H1 (cell line): ENCODE results near the gene DNAI1. TPM values are rescaled to one million over a fixed set of nuclear protein-coding genes. Genes with fewer than 3 reads are reported as not detected.

ENCODE experiments used
- CTCF ChIA-PET: fragments of 300-600 bp; sonication (Branson Sonifier 250); formaldehyde crosslinking; loops from one replicate; lab custom pipeline; 2021; ENCODE audit not compliant: partially characterized antibody; lab: Charles Lee
- POLR2A ChIA-PET: fragments of 300-600 bp; sonication (Branson Sonifier 250); formaldehyde crosslinking; loops from one replicate; lab custom pipeline; 2021; ENCODE audit warnings: inconsistent platforms; ENCODE audit not compliant: partially characterized antibody; lab: Charles Lee
- DNase-seq, 2 experiments: peaks; one replicate each; pipeline versions ENCODE4 v3.0.0 to v3.0.0-alpha.2; 2010 to 2022; ENCODE audit warnings: low spot score in 2 of 2, low read depth in 1 of 2, mixed read lengths in 1 of 2
- FAIRE-seq: peaks from 2 replicates; lab custom pipeline; 2011; peaks lifted over from hg19 to GRCh38; lab: Jason Lieb, UNC
- H2AFZ ChIP-seq: 2 replicates; pipeline ENCODE4 v1.8.1; 2012; ENCODE audit warnings: low read length, inconsistent platforms
- H2AK5ac ChIP-seq: 2 replicates; pipeline ENCODE4 v1.6.1; 2013; ENCODE audit warnings: low read depth, low read length
- H2BK120ac ChIP-seq: replicated peaks from 2 replicates; pipeline ENCODE3; 2013; ENCODE audit warnings: low read depth, low read length, inconsistent platforms
- H2BK12ac ChIP-seq: 2 replicates; pipeline ENCODE4 v1.6.1; 2013; ENCODE audit warnings: low read depth, low read length
- H2BK15ac ChIP-seq: 2 replicates; pipeline ENCODE4 v1.6.1; 2013; ENCODE audit warnings: low read length
- H2BK20ac ChIP-seq: 2 replicates; pipeline ENCODE4 v1.6.1; 2013; ENCODE audit warnings: low read length
- H2BK5ac ChIP-seq: 2 replicates; pipeline ENCODE4 v1.6.1; 2013; ENCODE audit warnings: low read depth, low read length
- H3K14ac ChIP-seq: 2 replicates; pipeline ENCODE4 v1.6.1; 2013; ENCODE audit warnings: inconsistent platforms; ENCODE audit not compliant: insufficient read length
- H3K18ac ChIP-seq: 2 replicates; pipeline ENCODE4 v1.6.1; 2013; ENCODE audit warnings: low read length; ENCODE audit errors: extremely low read depth
- H3K23ac ChIP-seq: 2 replicates; pipeline ENCODE4 v1.6.1; 2013; ENCODE audit warnings: inconsistent platforms; ENCODE audit not compliant: insufficient read length
- H3K23me2 ChIP-seq: 2 replicates; pipeline ENCODE4 v1.6.1; 2013; ENCODE audit warnings: low read depth, low read length
- H3K27ac ChIP-seq: 2 replicates; pipeline ENCODE4 v1.6.1; 2011; ENCODE audit warnings: low read depth, low read length, inconsistent platforms
- H3K27me3 ChIP-seq, 4 experiments: replicated peaks in 1 of 4; 1 replicate in 1 of 4; 2 replicates in 3 of 4; pipeline versions ENCODE4 v1.6.1 to v1.8.1; 2011 to 2013; ENCODE audit warnings: low read length in 3 of 4, mild to moderate bottlenecking in 3 of 4, inconsistent platforms in 2 of 4, mixed read lengths in 2 of 4, moderate library complexity in 1 of 4; ENCODE audit not compliant: control insufficient read depth in 3 of 4, insufficient read depth in 3 of 4; ENCODE audit errors: extremely low read depth in 1 of 4
- H3K36me3 ChIP-seq, 4 experiments: 2 replicates each; pipeline versions ENCODE4 v1.6.1 to v1.8.1; 2011 to 2013; ENCODE audit warnings: mild to moderate bottlenecking in 4 of 4, low read length in 3 of 4, moderate library complexity in 2 of 4, control low read depth in 1 of 4, inconsistent platforms in 1 of 4; ENCODE audit not compliant: insufficient read depth in 4 of 4, control insufficient read depth in 2 of 4
- H3K4ac ChIP-seq: replicated peaks from 2 replicates; pipeline ENCODE3; 2013; ENCODE audit warnings: low read length, low read depth, mixed read lengths, inconsistent platforms; ENCODE audit not compliant: insufficient read length
- H3K4me1 ChIP-seq, 4 experiments: replicated peaks in 1 of 4; 1 replicate in 1 of 4; 2 replicates in 3 of 4; pipeline versions ENCODE4 v1.6.1 to v1.8.1; 2011 to 2013; ENCODE audit warnings: low read length in 3 of 4, inconsistent platforms in 2 of 4, mixed read lengths in 1 of 4; ENCODE audit not compliant: insufficient read depth in 4 of 4, control insufficient read depth in 3 of 4
- H3K4me2 ChIP-seq, 2 experiments: 2 replicates each; pipeline versions ENCODE4 v1.6.1 to v1.8.1; 2011 to 2013; ENCODE audit warnings: low read depth in 2 of 2, low read length in 2 of 2, control low read depth in 1 of 2, inconsistent platforms in 1 of 2, mild to moderate bottlenecking in 1 of 2; ENCODE audit not compliant: insufficient read depth in 1 of 2
- H3K4me3 ChIP-seq, 4 experiments: fragments of 200-600, 300-600 bp in 1 of 4; sonication (generic), shearing (Covaris generic), sonication (Bioruptor Twin) in 1 of 4; 2 replicates each; pipeline versions ENCODE4 v1.5.1 to v1.8.1; 2011 to 2016; ENCODE audit warnings: low read length in 4 of 4, low read depth in 3 of 4, control low read depth in 2 of 4, inconsistent platforms in 2 of 4, mild to moderate bottlenecking in 2 of 4, mixed read lengths in 1 of 4, moderate library complexity in 1 of 4; ENCODE audit not compliant: insufficient read depth in 2 of 4; ENCODE audit errors: extremely low read depth in 1 of 4
- H3K56ac ChIP-seq: replicated peaks from 2 replicates; pipeline ENCODE3; 2013; ENCODE audit warnings: low read depth, mild to moderate bottlenecking, mixed read lengths, low read length, inconsistent platforms; ENCODE audit not compliant: insufficient read length
- H3K79me1 ChIP-seq: 2 replicates; pipeline ENCODE4 v1.6.1; 2013; ENCODE audit warnings: low read depth, low read length, control low read depth
- H3K79me2 ChIP-seq, 2 experiments: 2 replicates each; pipeline versions ENCODE4 v1.6.1 to v1.8.1; 2012 to 2013; ENCODE audit warnings: low read length in 2 of 2, mild to moderate bottlenecking in 2 of 2, inconsistent platforms in 1 of 2; ENCODE audit not compliant: insufficient read depth in 2 of 2, control insufficient read depth in 1 of 2
- H3K9ac ChIP-seq, 4 experiments: replicated peaks in 1 of 4; 1 replicate in 1 of 4; 2 replicates in 3 of 4; pipeline versions ENCODE4 v1.6.1 to v1.8.1; 2011 to 2013; ENCODE audit warnings: low read depth in 3 of 4, low read length in 3 of 4, control low read depth in 2 of 4, mild to moderate bottlenecking in 2 of 4, moderate library complexity in 2 of 4, inconsistent platforms in 1 of 4; ENCODE audit errors: extremely low read depth in 1 of 4
- H3K9me3 ChIP-seq, 2 experiments: 2 replicates each; pipeline versions ENCODE4 v1.6.1 to v1.8.1; 2012 to 2013; ENCODE audit warnings: mild to moderate bottlenecking in 2 of 2, moderate library complexity in 2 of 2, control low read depth in 1 of 2, inconsistent platforms in 1 of 2, low read depth in 1 of 2, low read length in 1 of 2, mixed read lengths in 1 of 2; ENCODE audit not compliant: insufficient read depth in 2 of 2
- H4K20me1 ChIP-seq, 2 experiments: replicated peaks in 1 of 2; 2 replicates each; pipeline versions ENCODE3 to v1.8.1; 2011 to 2013; ENCODE audit warnings: inconsistent platforms in 2 of 2, low read length in 2 of 2, mild to moderate bottlenecking in 1 of 2; ENCODE audit not compliant: insufficient read depth in 2 of 2, control insufficient read depth in 1 of 2
- H4K5ac ChIP-seq: 2 replicates; pipeline ENCODE4 v1.6.1; 2013; ENCODE audit warnings: low read length, low read depth, mixed read lengths, inconsistent platforms; ENCODE audit not compliant: insufficient read length
- H4K8ac ChIP-seq: 2 replicates; pipeline ENCODE4 v1.8.0; 2013; ENCODE audit warnings: mild to moderate bottlenecking, moderate library complexity, low read length, inconsistent platforms; ENCODE audit not compliant: insufficient read depth; ENCODE audit errors: extremely low read depth
- H4K91ac ChIP-seq: replicated peaks from 2 replicates; pipeline ENCODE3; 2013; ENCODE audit warnings: low read length, mixed read lengths, inconsistent platforms; ENCODE audit not compliant: insufficient read length
- CHD2 ChIP-seq: IDR thresholded peaks from 2 replicates; pipeline ENCODE4 v1.6.1; 2012; ENCODE audit warnings: low read length, improper control_type of control experiment
- CTBP2 ChIP-seq: IDR thresholded peaks from 2 replicates; pipeline ENCODE4 v1.7.0; 2011; ENCODE audit warnings: borderline replicate concordance, mild to moderate bottlenecking, moderate library complexity, mixed read lengths, low read length; ENCODE audit not compliant: insufficient read depth, insufficient read length
- KDM5A ChIP-seq: fragments of 200-600 bp; IDR thresholded peaks from 2 replicates; pipeline ENCODE4 v1.7.1; 2012; ENCODE audit warnings: mild to moderate bottlenecking, low read length, inconsistent platforms, mixed read lengths
- NRF1 ChIP-seq: IDR thresholded peaks from 2 replicates; pipeline ENCODE4 v1.6.1; 2011; ENCODE audit warnings: mild to moderate bottlenecking, low read depth, low read length, improper control_type of control experiment
- RAD21 ChIP-seq, 2 experiments: IDR thresholded peaks in 1 of 2; conservative IDR thresholded peaks in 1 of 2; 2 replicates each; pipeline ENCODE4 v1.6.1; 2011; ENCODE audit warnings: low read depth in 2 of 2, low read length in 2 of 2, improper control_type of control experiment in 1 of 2, inconsistent platforms in 1 of 2, mild to moderate bottlenecking in 1 of 2, moderate library complexity in 1 of 2
- RFX5 ChIP-seq: IDR thresholded peaks from 2 replicates; pipeline ENCODE4 v1.6.1; 2011; ENCODE audit warnings: low read depth, low read length, improper control_type of control experiment, borderline replicate concordance
- SIN3A ChIP-seq, 2 experiments: IDR thresholded peaks in 1 of 2; conservative IDR thresholded peaks in 1 of 2; 2 replicates each; pipeline ENCODE4 v1.6.1; 2011 to 2012; ENCODE audit warnings: low read length in 2 of 2, improper control_type of control experiment in 1 of 2, low read depth in 1 of 2, mild to moderate bottlenecking in 1 of 2
- SP4 ChIP-seq: IDR thresholded peaks from 2 replicates; pipeline ENCODE4 v1.6.1; 2012; ENCODE audit warnings: low read length, inconsistent platforms
- SUZ12 ChIP-seq: fragments of 200-600 bp; sonication (generic); IDR thresholded peaks from 2 replicates; pipeline ENCODE4 v1.6.1; 2012; ENCODE audit warnings: mild to moderate bottlenecking, inconsistent platforms, low read length, moderate library complexity, mixed read lengths
- TAF1 ChIP-seq: IDR thresholded peaks from 2 replicates; pipeline ENCODE4 v1.6.1; 2011; ENCODE audit warnings: mild to moderate bottlenecking, low read depth, low read length
- TBP ChIP-seq: IDR thresholded peaks from 2 replicates; pipeline ENCODE4 v1.6.1; 2011; ENCODE audit warnings: low read depth, low read length, improper control_type of control experiment
- WGBS, 2 experiments: shearing (Covaris generic) in 1 of 2; methylation state at CpG; one replicate each; pipeline versions ENCODE4 v1.1.6 to v1.1.7; 2013 to 2015; ENCODE audit warnings: low lambda C conversion rate in 2 of 2, mixed read lengths in 2 of 2, inconsistent platforms in 1 of 2, low coverage in 1 of 2, missing lambda C conversion rate in 1 of 2; ENCODE audit not compliant: insufficient replicate concordance in 2 of 2, insufficient coverage in 1 of 2, insufficient read length in 1 of 2; ENCODE audit errors: extremely low coverage in 1 of 2, missing lambda C conversion rate in 1 of 2; 5-methylcytosine and 5-hydroxymethylcytosine counted together
- polyA plus RNA-seq, 7 experiments: library from polyadenylated mRNA; depleted of rRNA in 3 of 7; stranded (reverse) in 5 of 7; unstranded in 2 of 7; fragments of >200 nt in 5 of 7; fragments of 200-250 nt in 2 of 7; gene quantifications; 1 replicate in 5 of 7; 2 replicates in 1 of 7; 4 replicates in 1 of 7; pipeline versions ENCODE4 v1.2.1 to v1.2.3, GENCODE V29; 2011 to 2013; ENCODE audit warnings: missing spikeins in 2 of 7, mixed read lengths in 2 of 7
- total RNA-seq: library from RNA; stranded (reverse); fragmentation: NEBNext Ultra II Directional; extraction: Animal tissue kit (Norgen Biotek cat#: 25700); gene quantifications from 2 replicates; pipeline ENCODE4 v1.2.1, GENCODE V29; 2021
- TF ChIP-seq, protein P1 (sequence below): IDR thresholded peaks from 2 replicates; pipeline ENCODE4 v1.6.1; 2012; ENCODE audit warnings: low read length, inconsistent platforms

The DNAI1 gene
- total and polyA plus RNA-seq, 2 of the 8 experiments (the other 6 are each of a cell fraction or from before 2014, with no cell fraction given), result 0.37 to 0.54 TPM

DNA sequence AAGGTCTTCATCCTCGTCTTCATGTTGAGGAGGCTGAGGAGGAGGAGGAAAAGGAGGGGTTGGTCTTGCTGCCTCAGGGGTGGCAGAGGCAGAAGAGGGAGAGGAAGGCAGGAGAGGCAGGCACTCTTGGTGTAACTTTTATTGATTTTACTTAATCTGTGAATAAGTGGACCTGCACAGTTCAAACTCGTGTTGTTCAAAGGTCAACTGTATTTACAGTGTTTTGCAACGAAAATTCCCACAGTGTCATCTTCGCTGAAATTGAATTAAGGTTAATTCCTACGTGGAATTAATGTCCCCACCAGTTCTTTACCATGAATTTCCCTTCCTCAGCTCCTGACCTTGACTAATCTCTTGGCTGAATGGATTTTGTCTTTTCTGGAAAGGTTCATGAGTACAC is 85.4 kb downstream of the DNAI1 start:
- no peak overlapping the region for H3K27ac ChIP-seq
- H2BK12ac ChIP-seq, result no peak overlapping the region
- no peaks in the 10 kb centered on the region for H3K79me1 ChIP-seq
- no peak overlapping the region for H4K91ac ChIP-seq
- H3K23ac ChIP-seq, result no peak overlapping the region
- H2AK5ac ChIP-seq, result no peak overlapping the region
- peaks cover 1 to 5% of the 10 kb centered on the region in 2 experiments for H4K20me1 ChIP-seq
- H4K5ac ChIP-seq, result no peak overlapping the region
- no peaks in the 10 kb centered on the region for H3K79me2 ChIP-seq
- no peak overlapping the region for H3K56ac ChIP-seq
- no peaks in the 10 kb centered on the region for H3K36me3 ChIP-seq
- peaks cover 0 to 10% (median 4%) of the 10 kb centered on the region in 4 experiments; a peak in 3 of 7 replicates for H3K27me3 ChIP-seq
- CTCF ChIA-PET, result interaction anchor here (0.9 to 2.8 kb wide), 8 partner anchors 11 to 140 kb away, joined by 3 to 14 read pairs (median 4); no protein-coding TSS in a partner anchor
- no peak overlapping the region for H2AFZ ChIP-seq
- H3K4me1 ChIP-seq, result peaks cover 0 to 2% (median 0%) of the 10 kb centered on the region in 4 experiments; a peak in 1 of 7 replicates
- DNase-seq, result no peak
- H2BK5ac ChIP-seq, result no peak overlapping the region
- no peak overlapping the region for H3K18ac ChIP-seq
- H3K9ac ChIP-seq, result no peak overlapping the region
- no peak overlapping the region for H3K4me3 ChIP-seq
- no peak overlapping the region for H2BK120ac ChIP-seq
- H3K4ac ChIP-seq, result no peak overlapping the region
- 82% methylated on average over 5 of the region's 5 CpGs; no CpG with 5 or more reads in 1 of the 2 experiments for WGBS, 2 experiments
- H3K14ac ChIP-seq, result no peak overlapping the region
- H2BK15ac ChIP-seq, result no peak overlapping the region
- FAIRE-seq, result no peak
- no peak overlapping the region for H3K4me2 ChIP-seq
- H2BK20ac ChIP-seq, result no peak overlapping the region
- no peaks in the 10 kb centered on the region for H3K9me3 ChIP-seq
- H4K8ac ChIP-seq, result no peak overlapping the region
- POLR2A ChIA-PET, result no interaction called here
- H3K23me2 ChIP-seq, result no peaks in the 10 kb centered on the region
- no peak for TF ChIP-seq SUZ12
- no peak for TF ChIP-seq SP4
- TF ChIP-seq, protein P1, sequence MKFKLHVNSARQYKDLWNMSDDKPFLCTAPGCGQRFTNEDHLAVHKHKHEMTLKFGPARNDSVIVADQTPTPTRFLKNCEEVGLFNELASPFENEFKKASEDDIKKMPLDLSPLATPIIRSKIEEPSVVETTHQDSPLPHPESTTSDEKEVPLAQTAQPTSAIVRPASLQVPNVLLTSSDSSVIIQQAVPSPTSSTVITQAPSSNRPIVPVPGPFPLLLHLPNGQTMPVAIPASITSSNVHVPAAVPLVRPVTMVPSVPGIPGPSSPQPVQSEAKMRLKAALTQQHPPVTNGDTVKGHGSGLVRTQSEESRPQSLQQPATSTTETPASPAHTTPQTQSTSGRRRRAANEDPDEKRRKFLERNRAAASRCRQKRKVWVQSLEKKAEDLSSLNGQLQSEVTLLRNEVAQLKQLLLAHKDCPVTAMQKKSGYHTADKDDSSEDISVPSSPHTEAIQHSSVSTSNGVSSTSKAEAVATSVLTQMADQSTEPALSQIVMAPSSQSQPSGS, result no peak
- TF ChIP-seq SIN3A (conservative IDR thresholded peaks at IDR 0.05 in 1 of 2, IDR thresholded peaks at IDR 0.05 in 1 of 2; ENCODE audit: low read depth in 1 of 2, low read length in 2 of 2), result no peak
- TF ChIP-seq TBP, result no peak
- no peak for TF ChIP-seq KDM5A
- no peak for TF ChIP-seq CHD2
- TF ChIP-seq RFX5, result no peak
- TF ChIP-seq CTBP2, result no peak
- TF ChIP-seq NRF1, result no peak
- no peak for TF ChIP-seq RAD21 (IDR thresholded peaks at IDR 0.05 in 1 of 2, conservative IDR thresholded peaks at IDR 0.05 in 1 of 2; ENCODE audit: low read depth in 2 of 2, low read length in 2 of 2)
- TF ChIP-seq TAF1, result no peak
